Measurements from ENCODE around the gene HLA-DQA2.
A peak's percentile ranks its signal among the peaks of the same experiment; 100 is the strongest.
"Not testable (repeated sequence)": the region's sequence is repeated elsewhere in the genome, so short reads cannot be mapped to it uniquely, and the experiment has no call there.

Gene HLA-DQA2

GRCh38 chr6:32741031-32741960 lies at the start of gene HLA-DQA2:
HLA-DQA2 (plus strand) TSS chr6:32741391; CDS start chr6:32741444, 53 bp downstream.
- DNase-seq: no peak

- no peak for DNase-seq
Observed at GRCh38 chr6:32692019-32692418, 49.2 kb upstream of the HLA-DQA2 start.

GRCh38 chr6:32697031-32697430 lies 44.2 kb upstream of the HLA-DQA2 start:
- no peak for DNase-seq

GRCh38 chr6:32700391-32701040 lies 40.7 kb upstream of the HLA-DQA2 start:
- peak; percentile 12 for DNase-seq

- DNase-seq: no peak
Observed at GRCh38 chr6:32703347-32703746, 37.8 kb upstream of the HLA-DQA2 start.

- not testable (repeated sequence) for DNase-seq
Observed at GRCh38 chr6:32705164-32705563, 36.0 kb upstream of the HLA-DQA2 start.

GRCh38 chr6:32709625-32710024 lies 31.6 kb upstream of the HLA-DQA2 start:
- DNase-seq: no peak

GRCh38 chr6:32713241-32713640 lies 27.9 kb upstream of the HLA-DQA2 start:
- no peak for DNase-seq

- no peak for DNase-seq
Observed at GRCh38 chr6:32716396-32716795, 24.8 kb upstream of the HLA-DQA2 start.

- DNase-seq: no peak
Observed at GRCh38 chr6:32718879-32719278, 22.3 kb upstream of the HLA-DQA2 start.

GRCh38 chr6:32738126-32738525 lies 3.1 kb upstream of the HLA-DQA2 start:
- no peak for DNase-seq

- DNase-seq: no peak
Observed at GRCh38 chr6:32742374-32742773, 1.2 kb downstream of the HLA-DQA2 start.

GRCh38 chr6:32744776-32745175 lies 3.6 kb downstream of the HLA-DQA2 start:
- no peak for DNase-seq

- not testable (repeated sequence) for DNase-seq
Observed at GRCh38 chr6:32745649-32746048, 4.5 kb downstream of the HLA-DQA2 start.

GRCh38 chr6:32752580-32752979 lies 11.4 kb downstream of the HLA-DQA2 start:
- no peak for DNase-seq

GRCh38 chr6:32759669-32760068 lies 18.5 kb downstream of the HLA-DQA2 start:
- no peak for DNase-seq

GRCh38 chr6:32761072-32761471 lies 19.9 kb downstream of the HLA-DQA2 start:
- no peak for DNase-seq

GRCh38 chr6:32761548-32761947 lies 20.4 kb downstream of the HLA-DQA2 start:
- DNase-seq: no peak

GRCh38 chr6:32763421-32763820 lies 22.2 kb downstream of the HLA-DQA2 start, which contains the start of gene HLA-DQB2:
HLA-DQB2 (minus strand) TSS chr6:32763532; CDS start chr6:32763470, 62 bp downstream.
- DNase-seq: no peak

GRCh38 chr6:32764048-32764447 lies 22.9 kb downstream of the HLA-DQA2 start:
- no peak for DNase-seq

- no peak for DNase-seq
Observed at GRCh38 chr6:32772656-32773055, 31.5 kb downstream of the HLA-DQA2 start.

GRCh38 chr6:32774426-32774825 lies 33.2 kb downstream of the HLA-DQA2 start:
- no peak for DNase-seq

GRCh38 chr6:32775071-32775470 lies 33.9 kb downstream of the HLA-DQA2 start:
- no peak for DNase-seq

GRCh38 chr6:32779036-32779435 lies 37.8 kb downstream of the HLA-DQA2 start:
- no peak for DNase-seq
